Measurements from ENCODE around the gene TMEM184A.

Gene TMEM184A

GRCh38 chr7:1549357-1550004 lies 6.5 kb downstream of the TMEM184A start:
- no peak for DNase-seq

DNA sequence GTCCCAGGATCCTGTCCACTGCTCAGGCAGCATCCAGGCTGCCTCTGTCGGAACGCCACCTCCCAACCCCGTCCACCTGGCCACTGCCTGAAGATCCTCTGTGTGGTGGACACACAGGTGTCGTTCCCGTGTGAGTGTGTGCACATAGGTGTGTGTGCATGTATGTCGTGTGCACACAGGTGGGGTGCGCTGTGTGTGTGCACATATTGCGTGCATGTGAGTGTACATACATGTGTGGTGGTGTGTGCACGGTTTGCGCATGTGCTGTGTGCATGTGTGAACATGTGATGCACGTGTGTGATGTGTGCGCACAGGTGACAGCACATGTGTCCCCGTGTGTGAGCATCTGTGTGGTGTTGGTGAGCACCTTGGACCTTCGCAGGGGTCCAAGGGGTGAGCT lies 7.1 kb downstream of the TMEM184A start:
- DNase-seq: no peak

- DNase-seq: no peak
Observed at GRCh38 chr7:1548438-1548831, 7.6 kb downstream of the TMEM184A start.

GRCh38 chr7:1547777-1548437 lies 8.1 kb downstream of the TMEM184A start:
- DNase-seq: no peak

GRCh38 chr7:1546909-1547776 lies 8.9 kb downstream of the TMEM184A start:
- DNase-seq: no peak

DNA sequence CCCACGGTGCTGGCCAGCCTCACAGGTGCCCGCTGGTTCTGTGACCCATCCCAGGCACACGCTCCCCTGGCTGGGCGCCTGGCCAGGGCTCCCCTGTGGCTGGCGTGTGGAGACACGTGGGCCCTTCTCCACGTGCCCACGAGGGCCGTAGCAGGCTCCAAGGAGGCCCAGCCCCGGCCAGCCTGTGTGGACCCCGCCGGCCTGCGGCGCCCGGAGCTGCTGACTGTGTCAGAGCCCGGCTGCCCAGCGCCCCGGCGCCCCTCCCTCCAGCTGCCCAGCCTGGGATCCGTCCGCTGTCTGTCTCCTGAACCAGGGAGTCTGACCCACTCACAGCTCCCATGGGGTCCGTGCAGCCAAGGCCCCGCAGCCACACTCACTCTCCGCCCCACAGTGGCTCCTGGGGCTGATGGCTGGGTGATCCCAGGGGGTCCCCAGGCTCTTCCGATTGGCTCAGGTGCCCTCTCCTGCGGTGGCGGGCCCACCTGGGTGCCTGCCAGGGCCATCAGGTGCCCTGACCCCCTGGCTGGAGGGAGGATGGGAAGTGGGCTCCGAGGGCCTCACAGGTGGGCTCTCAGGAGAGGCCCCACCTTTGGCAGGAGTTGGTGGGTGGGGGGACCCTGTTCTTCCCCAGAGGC lies 9.6 kb downstream of the TMEM184A start:
- DNase-seq: no peak

DNA sequence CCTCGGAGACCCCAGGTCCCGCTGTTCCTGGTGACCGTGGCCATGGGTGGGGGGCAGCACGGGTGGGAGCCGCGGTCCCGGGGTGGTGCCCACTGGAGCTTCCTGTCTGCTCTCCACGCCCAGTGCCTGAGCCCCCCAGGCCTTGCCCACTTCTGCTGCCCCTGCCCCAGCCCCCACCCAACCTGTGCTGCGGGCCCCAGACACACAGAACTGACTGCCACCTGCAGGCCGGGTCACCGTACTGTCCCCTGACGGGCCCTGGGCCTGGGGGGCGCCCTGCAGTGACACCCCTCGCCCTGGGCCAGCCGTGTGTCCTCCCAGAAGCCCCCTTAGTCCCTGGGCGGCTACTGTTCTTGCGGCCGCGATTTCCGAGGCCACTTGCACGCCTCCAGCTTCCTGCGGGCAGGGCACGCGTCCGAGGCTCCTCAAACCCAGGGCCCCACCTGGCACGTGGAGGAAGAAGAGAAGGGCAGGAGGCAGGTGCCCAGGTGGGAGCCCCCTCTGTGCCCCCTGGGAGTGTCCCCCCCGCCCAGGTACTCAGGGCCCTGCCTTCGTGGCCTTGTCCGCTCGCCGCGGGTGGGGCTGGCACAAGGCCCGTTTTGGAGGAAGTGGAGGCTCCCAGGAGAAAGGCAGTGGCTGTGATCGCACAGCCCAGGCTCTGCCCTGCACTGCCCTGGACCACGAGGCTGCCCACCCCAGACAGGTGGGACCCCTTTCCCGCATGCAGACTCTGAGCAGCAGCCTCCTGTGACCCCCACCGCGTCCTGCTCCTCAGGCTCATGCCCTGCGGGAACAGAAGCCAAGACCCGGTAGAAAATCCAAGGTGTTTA lies 10.4 kb downstream of the TMEM184A start:
- no peak for DNase-seq

GRCh38 chr7:1544896-1545416 lies 11.0 kb downstream of the TMEM184A start:
- DNase-seq: no peak

- no peak for DNase-seq
Observed at GRCh38 chr7:1544178-1544895, 11.7 kb downstream of the TMEM184A start.

DNA sequence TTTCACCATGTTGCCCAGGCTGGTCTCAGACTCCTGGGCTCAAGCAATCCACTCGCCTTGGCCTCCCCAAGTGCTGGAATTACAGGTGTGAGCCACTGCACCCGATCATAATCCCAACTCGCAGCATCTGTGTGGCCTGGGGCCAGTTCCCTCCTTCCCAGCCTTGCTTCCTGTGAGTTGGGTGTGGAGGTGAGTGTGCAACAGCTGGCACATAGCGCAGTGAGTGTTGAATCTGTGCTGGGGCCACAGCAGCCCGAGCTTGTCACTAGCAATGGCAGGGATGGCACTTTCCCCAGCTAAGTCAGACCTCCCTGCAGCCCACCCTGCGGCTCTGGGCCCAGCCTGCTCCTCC lies 12.2 kb downstream of the TMEM184A start:
- DNase-seq: no peak

DNA sequence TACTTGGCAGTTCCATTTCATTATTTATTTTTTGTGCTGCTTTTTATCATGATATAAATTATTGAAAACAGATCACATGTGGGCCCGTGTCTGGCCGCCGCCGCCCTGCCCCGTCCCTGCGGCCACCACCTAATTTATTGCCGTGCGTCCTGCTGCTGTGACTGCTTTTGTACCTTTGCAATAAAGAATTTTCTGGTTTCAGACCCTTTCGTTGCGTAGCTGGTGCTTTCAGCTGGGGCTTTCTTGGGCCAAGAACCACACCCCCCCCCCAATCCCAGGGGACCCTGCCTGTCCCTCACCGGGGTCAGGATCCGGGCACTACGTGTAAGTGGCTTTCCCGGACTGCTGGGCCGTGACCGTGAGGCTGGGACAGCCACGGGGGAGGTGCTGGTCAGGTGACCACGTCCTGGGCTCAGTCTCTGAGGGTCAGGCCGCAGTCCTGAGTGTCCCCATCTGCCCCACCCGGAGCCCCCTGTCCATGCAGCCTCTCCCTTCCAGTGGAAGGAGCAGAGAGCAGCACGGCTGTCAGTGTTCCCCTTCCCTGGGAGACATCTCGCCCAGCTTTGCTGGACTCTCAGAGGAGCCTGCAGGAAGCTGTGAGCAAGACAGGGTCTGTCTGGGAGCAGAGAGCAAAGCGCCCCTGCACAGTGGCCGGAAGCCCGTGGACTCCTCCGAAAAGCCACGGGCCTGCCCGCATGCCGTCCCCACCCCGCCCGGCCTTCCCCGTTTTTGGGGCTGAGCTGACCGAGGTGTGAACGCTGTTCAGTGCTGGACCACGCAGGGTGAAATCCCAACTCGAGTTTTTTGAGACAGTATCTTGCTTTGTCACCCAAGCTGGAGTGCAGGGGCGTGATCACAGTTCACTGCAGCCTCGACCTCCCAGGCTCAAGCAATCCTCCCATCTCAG lies 12.9 kb downstream of the TMEM184A start:
- no peak for DNase-seq

- DNase-seq: no peak
Observed at GRCh38 chr7:1542329-1542728, 13.7 kb downstream of the TMEM184A start.

GRCh38 chr7:1541431-1542162 lies 14.4 kb downstream of the TMEM184A start:
- DNase-seq: no peak

- no peak for DNase-seq
Observed at GRCh38 chr7:1540776-1541271, 15.2 kb downstream of the TMEM184A start.

DNA sequence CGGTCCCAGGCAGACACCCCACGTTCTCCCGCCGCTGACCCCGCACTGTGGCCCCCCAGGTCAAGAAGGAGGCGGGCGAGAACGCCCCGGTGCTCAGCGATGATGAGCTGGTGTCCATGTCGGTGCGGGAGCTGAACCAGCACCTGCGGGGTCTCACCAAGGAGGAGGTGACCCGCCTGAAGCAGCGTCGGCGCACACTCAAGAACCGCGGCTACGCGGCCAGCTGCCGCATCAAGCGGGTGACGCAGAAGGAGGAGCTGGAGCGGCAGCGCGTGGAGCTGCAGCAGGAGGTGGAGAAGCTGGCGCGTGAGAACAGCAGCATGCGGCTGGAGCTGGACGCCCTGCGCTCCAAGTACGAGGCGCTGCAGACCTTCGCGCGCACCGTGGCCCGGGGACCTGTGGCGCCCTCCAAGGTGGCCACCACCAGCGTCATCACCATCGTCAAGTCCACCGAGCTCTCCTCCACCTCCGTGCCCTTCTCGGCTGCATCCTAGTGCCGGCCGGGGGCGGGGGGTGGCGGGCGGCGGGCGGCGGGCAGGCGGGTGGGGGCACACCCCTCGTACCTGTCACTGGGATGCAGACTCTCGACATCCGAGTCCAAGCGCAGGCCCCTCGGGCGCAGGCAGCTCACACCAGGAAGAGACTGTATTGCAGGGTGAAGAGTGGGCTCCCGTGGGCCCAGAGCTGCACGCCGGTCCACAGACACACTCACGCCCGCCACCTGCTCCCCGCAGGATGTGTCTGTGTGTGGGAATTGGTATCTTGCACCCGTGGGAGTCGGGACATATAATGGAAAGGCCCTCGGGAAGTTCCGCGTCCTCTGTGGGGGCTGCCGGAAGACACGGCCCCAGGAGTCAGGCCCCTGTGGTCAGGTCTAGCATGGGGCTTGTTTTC lies 15.9 kb downstream of the TMEM184A start:
- no peak for DNase-seq

- no peak for DNase-seq
Observed at GRCh38 chr7:1539181-1539881, 16.7 kb downstream of the TMEM184A start.

- DNase-seq: no peak
Observed at GRCh38 chr7:1538544-1539180, 17.3 kb downstream of the TMEM184A start.

Data from NCI-H2227 treated with DMSO at 0.1 percent for 48 hours (cell line).